ENCODE measurements around the gene HDAC4. TPM values are rescaled to one million over a fixed set of nuclear protein-coding genes. Genes with fewer than 3 reads are reported as not detected.

The HDAC4 gene
- total and polyA plus RNA-seq, 2 experiments from 2014 or later, result 9.3 to 10.8 TPM

- peaks cover 8% of the 10 kb centered on the region for H3K4me1 ChIP-seq (ENCODE audit: insufficient read depth)
- 96% methylated on average over 7 of the region's 7 CpGs for WGBS (ENCODE audit: low lambda C conversion rate, missing lambda C conversion rate)
- DNase-seq (ENCODE audit: low spot score), result no peak
- H3K27ac ChIP-seq, result no peak overlapping the region
- H3K4me2 ChIP-seq, result no peak overlapping the region
- H3K9me3 ChIP-seq (ENCODE audit: low read depth), result no peaks in the 10 kb centered on the region
- TF ChIP-seq EZH2phosphoT487 (IDR thresholded peaks at IDR 0.05; ENCODE audit: low read depth, severe bottlenecking, unreplicated experiment), result no peak
- TF ChIP-seq CTCF (IDR thresholded peaks at IDR 0.05; ENCODE audit: poor library complexity), result no peak
- TF ChIP-seq EZH2 (IDR thresholded peaks at IDR 0.05; ENCODE audit: borderline replicate concordance), result no peak
- peaks cover 82% of the 10 kb centered on the region for H3K79me2 ChIP-seq
- H4K20me1 ChIP-seq (ENCODE audit: insufficient read depth, poor library complexity, severe bottlenecking), result no peaks in the 10 kb centered on the region
- no peak overlapping the region for H2AFZ ChIP-seq
- no peaks in the 10 kb centered on the region for H3K27me3 ChIP-seq
- H3K4me3 ChIP-seq, result no peak overlapping the region
- no peaks in the 10 kb centered on the region for H3K9me2 ChIP-seq (replicated peaks; ENCODE audit: insufficient read depth)
- H3K36me3 ChIP-seq (replicated peaks; ENCODE audit: insufficient read depth, low read depth), result no peaks in the 10 kb centered on the region
Observed at GRCh38 chr2:239253264-239253663, 147.6 kb downstream of the HDAC4 start.

- WGBS (ENCODE audit: low lambda C conversion rate, missing lambda C conversion rate), result 95% methylated on average over 19 of the region's 19 CpGs
- H3K79me2 ChIP-seq, result peaks cover 80% of the 10 kb centered on the region
Observed at GRCh38 chr2:239252801-239253200, 148.0 kb downstream of the HDAC4 start.

GRCh38 chr2:239252393-239252792 is 148.4 kb downstream of the HDAC4 start:
- Histone ChIP-seq H3K27me3 (no peaks in the 10 kb centered on the region), H3K27ac (no peak overlapping the region), H3K4me2 (no peak overlapping the region), H3K79me2 (peaks cover 81% of the 10 kb centered on the region), H3K4me3 (no peak overlapping the region), H3K9me3 (ENCODE audit: low read depth) (no peaks in the 10 kb centered on the region), H4K20me1 (ENCODE audit: insufficient read depth, poor library complexity, severe bottlenecking) (no peaks in the 10 kb centered on the region), H3K4me1 (ENCODE audit: insufficient read depth) (peaks cover 8% of the 10 kb centered on the region), H3K36me3 (replicated peaks; ENCODE audit: insufficient read depth, low read depth) (no peaks in the 10 kb centered on the region), H2AFZ (no peak overlapping the region), H3K9me2 (replicated peaks; ENCODE audit: insufficient read depth) (no peaks in the 10 kb centered on the region)
- no peak for TF ChIP-seq CTCF (IDR thresholded peaks at IDR 0.05; ENCODE audit: poor library complexity)
- no peak for TF ChIP-seq EZH2 (IDR thresholded peaks at IDR 0.05; ENCODE audit: borderline replicate concordance)
- no peak for TF ChIP-seq EZH2phosphoT487 (IDR thresholded peaks at IDR 0.05; ENCODE audit: low read depth, severe bottlenecking, unreplicated experiment)
- WGBS (ENCODE audit: low lambda C conversion rate, missing lambda C conversion rate), result 92% methylated on average over 8 of the region's 8 CpGs
- no peak for DNase-seq (ENCODE audit: low spot score)

More at GRCh38 chr2:239252801-239253200, 148.0 kb downstream of the HDAC4 start:
- Histone ChIP-seq H3K27me3 (no peaks in the 10 kb centered on the region), H3K4me2 (no peak overlapping the region), H2AFZ (no peak overlapping the region), H3K4me3 (no peak overlapping the region), H3K9me3 (ENCODE audit: low read depth) (no peaks in the 10 kb centered on the region), H3K27ac (no peak overlapping the region), H3K4me1 (ENCODE audit: insufficient read depth) (peaks cover 8% of the 10 kb centered on the region), H3K36me3 (replicated peaks; ENCODE audit: insufficient read depth, low read depth) (no peaks in the 10 kb centered on the region), H3K9me2 (replicated peaks; ENCODE audit: insufficient read depth) (no peaks in the 10 kb centered on the region), H4K20me1 (ENCODE audit: insufficient read depth, poor library complexity, severe bottlenecking) (no peaks in the 10 kb centered on the region)
- DNase-seq (ENCODE audit: low spot score), result no peak
- TF ChIP-seq CTCF (IDR thresholded peaks at IDR 0.05; ENCODE audit: poor library complexity) (no peak), EZH2 (IDR thresholded peaks at IDR 0.05; ENCODE audit: borderline replicate concordance) (no peak), EZH2phosphoT487 (IDR thresholded peaks at IDR 0.05; ENCODE audit: low read depth, severe bottlenecking, unreplicated experiment) (no peak)

DNA sequence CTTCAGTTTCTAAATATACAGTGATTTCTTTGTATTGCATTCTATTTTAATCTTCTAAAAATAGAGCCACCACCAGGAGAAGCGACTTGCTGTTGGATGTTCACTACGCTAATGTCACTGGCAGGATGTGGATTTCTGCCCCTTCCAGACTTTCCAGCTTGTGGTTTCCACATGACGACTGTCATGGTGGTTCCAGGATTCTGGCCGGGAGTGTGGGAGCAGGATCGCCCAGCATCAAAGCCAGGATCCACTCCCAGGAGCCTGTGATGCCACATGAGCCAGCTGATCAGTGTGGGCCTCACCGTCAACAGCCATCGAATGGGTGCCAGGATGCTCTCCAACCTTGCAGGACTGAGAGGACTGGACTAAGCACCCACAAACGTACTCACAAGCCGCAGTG is 148.8 kb downstream of the HDAC4 start:
- DNase-seq (ENCODE audit: low spot score), result no peak
- H3K4me2 ChIP-seq, result no peak overlapping the region
- no peaks in the 10 kb centered on the region for H4K20me1 ChIP-seq (ENCODE audit: insufficient read depth, poor library complexity, severe bottlenecking)
- no peak overlapping the region for H3K27ac ChIP-seq
- peaks cover 81% of the 10 kb centered on the region for H3K79me2 ChIP-seq
- no peak overlapping the region for H3K4me3 ChIP-seq
- no peak overlapping the region for H2AFZ ChIP-seq
- H3K9me3 ChIP-seq (ENCODE audit: low read depth), result no peaks in the 10 kb centered on the region
- WGBS (ENCODE audit: low lambda C conversion rate, missing lambda C conversion rate), result 91% methylated on average over 9 of the region's 9 CpGs
- H3K27me3 ChIP-seq, result no peaks in the 10 kb centered on the region
- H3K36me3 ChIP-seq (replicated peaks; ENCODE audit: insufficient read depth, low read depth), result no peaks in the 10 kb centered on the region
- TF ChIP-seq CTCF (IDR thresholded peaks at IDR 0.05; ENCODE audit: poor library complexity) (no peak), EZH2 (IDR thresholded peaks at IDR 0.05; ENCODE audit: borderline replicate concordance) (no peak), EZH2phosphoT487 (IDR thresholded peaks at IDR 0.05; ENCODE audit: low read depth, severe bottlenecking, unreplicated experiment) (no peak)
- peaks cover 8% of the 10 kb centered on the region for H3K4me1 ChIP-seq (ENCODE audit: insufficient read depth)
- no peaks in the 10 kb centered on the region for H3K9me2 ChIP-seq (replicated peaks; ENCODE audit: insufficient read depth)
